ENCODE measurements around the gene BCAS2. TPM values are rescaled to one million over a fixed set of nuclear protein-coding genes. Genes with fewer than 3 reads are reported as not detected.
A peak's percentile ranks its signal among the peaks of the same experiment; 100 is the strongest.

BCAS2 gene
- total and polyA plus RNA-seq, 11 donors: 18.6 to 44.4 (median 34.4) TPM

GRCh38 chr1:114609026-114609425, 27.6 kb upstream of the BCAS2 start:
- WGBS, 4 donors: 92 to 96% (median 94%) methylated on average over 3 of the region's 3 CpGs
- TF ChIP-seq CTCF (IDR thresholded peaks at IDR 0.05) (no peak), POLR2A (IDR thresholded peaks at IDR 0.05) (no peak)
- DNase-seq: no peak
- Histone ChIP-seq H3K9me3 (no peaks in the 10 kb centered on the region), H3K27me3 (no peaks in the 10 kb centered on the region), H3K36me3 (peaks cover 0 to 65% (median 23%) of the 10 kb centered on the region in 9 donors), H3K4me1 (no peaks in the 10 kb centered on the region), H3K4me3 (no peak overlapping the region), H3K27ac (no peak overlapping the region)
- intact Hi-C loops (cut with DNase I): no loop called here
- no peak for ATAC-seq

GRCh38 chr1:114607223-114607622, 25.8 kb upstream of the BCAS2 start:
- H3K27ac ChIP-seq: no peak overlapping the region
- no peak for DNase-seq

GRCh38 chr1:114597949-114598348, 16.5 kb upstream of the BCAS2 start:
- Histone ChIP-seq H3K36me3 (peaks cover 0 to 85% (median 22%) of the 10 kb centered on the region in 9 donors), H3K27ac (no peak overlapping the region), H3K4me3 (no peak overlapping the region), H3K4me1 (no peaks in the 10 kb centered on the region), H3K9me3 (no peaks in the 10 kb centered on the region), H3K27me3 (no peaks in the 10 kb centered on the region)
- TF ChIP-seq CTCF (IDR thresholded peaks at IDR 0.05): no peak
- TF ChIP-seq POLR2A (IDR thresholded peaks at IDR 0.05): no peak
- DNase-seq (no peak), ATAC-seq (peak in 1 of 4 donors; percentile 61)
- WGBS, 4 donors: 88 to 91% (median 88%) methylated on average over 1 of the region's 1 CpG
- intact Hi-C loops (cut with DNase I): no loop called here

More at GRCh38 chr1:114607223-114607622, 25.8 kb upstream of the BCAS2 start:
- ATAC-seq: no peak
- Histone ChIP-seq H3K4me3 (no peak overlapping the region), H3K4me1 (no peaks in the 10 kb centered on the region), H3K36me3 (peaks cover 0 to 70% (median 21%) of the 10 kb centered on the region in 9 donors), H3K9me3 (no peaks in the 10 kb centered on the region), H3K27me3 (no peaks in the 10 kb centered on the region)
- TF ChIP-seq POLR2A (IDR thresholded peaks at IDR 0.05) (no peak), CTCF (IDR thresholded peaks at IDR 0.05) (no peak)
- 78 to 87% (median 84%) methylated on average over 1 of the region's 1 CpG for WGBS, 4 donors
- intact Hi-C loops (cut with DNase I): no loop called here

- TF ChIP-seq CTCF (IDR thresholded peaks at IDR 0.05) (no peak), POLR2A (IDR thresholded peaks at IDR 0.05) (no peak)
- H3K4me3 ChIP-seq: no peak overlapping the region
- DNase-seq: no peak
- H3K4me1 ChIP-seq: no peaks in the 10 kb centered on the region
- H3K27me3 ChIP-seq: no peaks in the 10 kb centered on the region
- intact Hi-C loops (cut with DNase I): no loop called here
- ATAC-seq: no peak
- H3K27ac ChIP-seq: no peak overlapping the region
- peaks cover 0 to 74% (median 19%) of the 10 kb centered on the region in 9 donors for H3K36me3 ChIP-seq
- no peaks in the 10 kb centered on the region for H3K9me3 ChIP-seq
These were observed 14.2 kb upstream of the BCAS2 start for GRCh38 chr1:114595602-114596001.

Data from heart left ventricle (tissue), 16 donors.